HFF-Myc (cell line): Measurements from ENCODE around the gene ABLIM1.
A peak's percentile ranks its signal among the peaks of the same experiment; 100 is the strongest.

Experiments
- DNase-seq: peaks from one replicate; pipeline ENCODE4 v3.0.0-alpha.2; 2011; ENCODE audit warnings: low read depth; ENCODE audit errors: extremely low read depth
- H3K4me3 ChIP-seq: replicated peaks from 2 replicates; pipeline ENCODE4 v1.5.1; 2011; ENCODE audit warnings: low read depth, mild to moderate bottlenecking, control low read depth, low read length
- TF ChIP-seq, protein P1 (sequence below): IDR thresholded peaks from 2 replicates; pipeline ENCODE4 v1.5.1; 2012; ENCODE audit warnings: mild to moderate bottlenecking, low read depth, low read length, control low read depth; ENCODE audit errors: missing control alignments

The ABLIM1 gene

DNA sequence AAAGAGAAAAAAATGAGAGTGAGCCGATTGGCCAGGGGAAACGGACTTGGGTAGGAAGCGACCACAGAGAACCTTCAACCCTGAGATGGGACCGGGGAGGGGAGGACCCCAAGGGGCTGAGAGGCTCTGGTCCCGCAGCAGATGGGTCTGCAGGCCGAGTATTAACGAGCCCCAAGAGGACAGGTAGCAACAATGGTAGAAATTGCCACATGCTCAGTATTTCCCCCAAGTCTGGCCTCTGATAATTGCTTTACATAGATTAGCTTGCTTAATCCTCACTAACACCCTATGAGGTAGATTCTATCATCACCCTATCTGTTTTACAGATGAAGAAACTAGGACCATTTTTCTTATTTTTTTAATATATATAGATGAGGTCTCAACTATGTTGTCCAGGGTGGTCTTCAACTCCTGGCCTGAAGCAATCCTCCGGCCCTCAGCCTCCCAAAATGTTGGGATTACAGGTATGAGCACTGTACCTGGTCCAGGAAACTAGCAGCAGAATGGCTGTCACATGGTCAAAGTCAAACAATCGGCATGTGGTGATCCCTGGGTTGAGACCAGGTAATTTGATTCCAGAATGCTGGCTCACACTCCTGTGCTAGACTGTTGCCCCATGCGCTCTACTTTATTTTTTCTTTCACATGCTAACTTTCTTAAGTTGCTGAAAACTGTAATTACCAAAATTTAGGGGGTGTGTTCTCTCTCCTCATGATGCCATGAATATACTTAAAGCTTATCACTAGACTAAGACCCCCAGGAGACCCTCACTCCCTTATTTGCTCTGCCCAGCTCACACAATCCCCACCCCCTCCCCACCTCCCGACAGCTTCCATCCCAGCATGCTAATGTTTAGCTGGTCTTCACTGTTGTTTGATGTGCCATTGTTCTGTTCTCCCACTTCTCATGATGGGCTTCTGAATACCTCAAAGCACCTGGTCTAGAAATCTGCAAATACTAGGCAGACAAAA, 185.9 kb downstream of the ABLIM1 start:
- no peak for DNase-seq
- H3K4me3 ChIP-seq, result no peak overlapping the region
- TF ChIP-seq, protein P1, sequence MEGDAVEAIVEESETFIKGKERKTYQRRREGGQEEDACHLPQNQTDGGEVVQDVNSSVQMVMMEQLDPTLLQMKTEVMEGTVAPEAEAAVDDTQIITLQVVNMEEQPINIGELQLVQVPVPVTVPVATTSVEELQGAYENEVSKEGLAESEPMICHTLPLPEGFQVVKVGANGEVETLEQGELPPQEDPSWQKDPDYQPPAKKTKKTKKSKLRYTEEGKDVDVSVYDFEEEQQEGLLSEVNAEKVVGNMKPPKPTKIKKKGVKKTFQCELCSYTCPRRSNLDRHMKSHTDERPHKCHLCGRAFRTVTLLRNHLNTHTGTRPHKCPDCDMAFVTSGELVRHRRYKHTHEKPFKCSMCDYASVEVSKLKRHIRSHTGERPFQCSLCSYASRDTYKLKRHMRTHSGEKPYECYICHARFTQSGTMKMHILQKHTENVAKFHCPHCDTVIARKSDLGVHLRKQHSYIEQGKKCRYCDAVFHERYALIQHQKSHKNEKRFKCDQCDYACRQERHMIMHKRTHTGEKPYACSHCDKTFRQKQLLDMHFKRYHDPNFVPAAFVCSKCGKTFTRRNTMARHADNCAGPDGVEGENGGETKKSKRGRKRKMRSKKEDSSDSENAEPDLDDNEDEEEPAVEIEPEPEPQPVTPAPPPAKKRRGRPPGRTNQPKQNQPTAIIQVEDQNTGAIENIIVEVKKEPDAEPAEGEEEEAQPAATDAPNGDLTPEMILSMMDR, result no peak

DNA sequence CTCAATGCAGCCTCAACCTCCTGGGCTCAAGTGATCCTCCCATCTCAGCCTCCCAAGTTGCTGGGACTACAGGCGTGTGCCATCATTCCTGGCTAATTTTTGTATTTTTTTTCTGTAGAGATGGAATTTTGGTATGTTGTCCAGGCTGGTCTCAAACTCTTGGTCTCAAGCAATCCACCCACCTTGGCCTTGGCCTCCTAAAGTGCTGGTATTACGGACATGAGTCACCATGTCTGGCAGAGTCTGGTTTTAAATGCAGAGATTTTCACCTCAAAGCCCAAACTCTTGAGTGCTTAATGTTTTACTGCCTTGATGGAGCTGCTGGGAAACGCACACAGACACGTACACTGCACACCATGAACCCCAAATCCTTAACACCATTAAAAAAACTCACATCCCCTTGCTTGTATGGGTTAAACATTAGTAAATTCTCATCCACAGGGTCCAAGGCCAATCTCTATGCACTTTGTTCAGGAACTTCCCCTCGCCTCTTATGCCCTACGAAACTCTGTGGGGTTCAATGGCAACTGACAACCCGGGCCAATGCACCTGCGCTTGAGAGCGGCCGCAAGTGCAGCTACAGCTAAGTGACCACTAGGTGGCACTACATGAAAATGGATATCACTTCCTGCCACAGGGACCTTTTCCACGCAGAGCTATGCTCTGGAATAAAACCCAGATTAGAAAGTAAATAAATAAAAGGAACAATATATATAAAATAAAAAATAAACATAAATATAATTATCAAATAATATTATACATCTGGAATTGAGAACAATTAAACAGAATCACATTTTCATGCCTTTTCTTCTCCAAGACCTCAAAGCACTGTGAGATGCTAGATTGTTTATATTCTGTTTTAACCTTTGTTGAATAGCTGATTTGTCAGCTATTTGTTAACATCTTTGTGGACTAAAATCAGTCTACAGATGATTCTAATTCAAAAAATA, 186.8 kb downstream of the ABLIM1 start:
- H3K4me3 ChIP-seq, result no peak overlapping the region
- no peak for DNase-seq
- TF ChIP-seq, protein P1, result peak; percentile 85

DNA sequence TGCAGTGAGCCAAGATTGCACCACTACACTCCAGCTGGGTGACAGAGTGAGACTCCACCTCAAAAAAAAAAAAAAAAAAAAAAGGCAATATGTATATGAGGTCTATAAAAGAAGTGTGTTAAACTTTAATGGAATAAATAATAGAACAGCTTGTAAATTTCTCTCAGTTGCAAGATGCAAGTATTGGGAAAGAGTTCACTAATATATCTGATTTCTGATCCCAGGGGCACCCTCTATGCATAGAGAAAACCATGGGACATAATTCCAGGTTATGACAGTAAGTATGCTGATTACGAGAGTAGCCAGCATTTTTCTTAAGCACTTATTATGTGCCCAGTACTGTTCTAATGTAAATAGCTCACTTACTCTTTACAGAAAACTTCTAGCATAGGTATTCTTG, 187.7 kb downstream of the ABLIM1 start:
- TF ChIP-seq, protein P1, result no peak
- DNase-seq, result no peak
- no peak overlapping the region for H3K4me3 ChIP-seq

DNA sequence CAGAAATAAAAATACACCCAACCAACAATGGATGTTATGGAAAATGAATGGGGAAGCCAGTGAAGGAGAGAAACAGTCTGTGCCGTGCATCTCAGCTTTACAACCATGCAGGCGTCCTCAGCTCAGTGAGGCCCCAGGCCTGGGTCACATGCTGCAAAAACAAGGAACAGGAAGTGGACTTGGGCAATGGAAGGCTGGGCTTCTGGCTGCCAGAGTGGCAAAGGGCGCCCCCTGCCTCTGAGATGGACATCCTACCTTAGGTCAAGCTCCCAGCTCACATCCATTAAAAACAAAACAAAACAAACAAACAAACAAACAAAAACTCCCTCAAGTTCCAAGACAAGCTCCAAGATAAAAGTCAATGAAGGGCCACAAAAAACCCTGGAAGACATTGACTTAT, 199.1 kb downstream of the ABLIM1 start:
- DNase-seq, result no peak
- H3K4me3 ChIP-seq, result no peak overlapping the region
- TF ChIP-seq, protein P1, result peak; percentile 50

DNA sequence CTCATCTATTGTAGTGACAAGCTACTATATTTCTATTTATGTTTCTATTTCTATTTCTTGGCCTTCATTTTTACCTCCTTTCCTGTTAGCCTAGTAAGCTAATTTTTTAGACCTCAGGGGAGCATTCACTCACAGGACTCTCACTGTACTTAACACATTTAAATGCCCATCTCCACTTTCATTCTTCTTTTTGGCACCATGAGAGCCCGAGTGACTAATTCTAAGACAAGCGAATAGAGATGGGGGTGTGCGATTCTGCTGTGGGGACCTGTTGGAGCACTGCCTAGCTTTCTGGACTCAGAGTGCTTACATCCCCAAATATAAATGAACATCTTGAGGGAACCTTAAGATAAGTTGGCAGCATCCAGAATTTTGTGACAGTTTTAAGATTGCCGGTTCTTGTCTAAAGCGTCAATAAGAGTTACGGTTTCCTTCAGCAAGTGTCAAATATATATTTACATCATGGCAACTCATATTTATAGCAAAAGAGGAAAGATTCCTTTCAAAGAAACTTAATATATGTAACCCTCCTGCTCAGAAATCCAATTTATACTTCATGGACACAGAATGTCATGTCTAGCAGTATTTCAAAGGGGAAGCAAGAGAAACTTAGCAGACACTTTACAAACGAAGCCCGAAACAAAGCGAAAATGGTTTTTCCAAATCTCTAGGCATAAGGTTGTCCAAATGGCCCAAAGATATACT, 199.7 kb downstream of the ABLIM1 start:
- no peak overlapping the region for H3K4me3 ChIP-seq
- DNase-seq, result no peak
- TF ChIP-seq, protein P1, result no peak

DNA sequence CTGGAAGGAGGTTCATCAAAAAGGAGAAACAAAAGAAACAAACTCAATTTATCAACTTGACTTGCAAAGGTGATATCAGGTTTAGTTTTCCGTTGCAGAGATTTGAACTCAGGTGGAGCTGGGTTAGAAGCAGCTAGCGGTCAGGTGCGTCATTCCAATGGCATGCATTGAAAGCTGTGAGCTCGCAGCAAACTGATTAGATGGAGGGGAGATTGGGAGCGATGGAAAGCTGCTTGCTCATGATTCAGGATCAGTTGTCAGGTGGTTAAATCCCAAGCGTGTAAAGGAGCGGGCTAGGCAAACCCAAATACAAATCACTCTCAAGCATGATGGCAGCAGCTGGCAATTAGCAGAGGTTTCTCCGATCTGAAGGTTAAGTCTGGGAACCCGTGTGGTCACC, 204.5 kb downstream of the ABLIM1 start:
- TF ChIP-seq, protein P1, result no peak
- no peak overlapping the region for H3K4me3 ChIP-seq
- no peak for DNase-seq
